MCF 10A (cell line): ENCODE measurements around the gene GAN. TPM values are rescaled to one million over a fixed set of nuclear protein-coding genes. Genes with fewer than 3 reads are reported as not detected.
A peak's percentile ranks its signal among the peaks of the same experiment; 100 is the strongest.
"Not testable (repeated sequence)": the region's sequence is repeated elsewhere in the genome, so short reads cannot be mapped to it uniquely, and the experiment has no call there.

Experiments used
- BruUV-seq: library from RNA; stranded (reverse); fragments of 400-500 nt; replicated peaks from 2 replicates; lab custom pipeline; 2021; lab: Mats Ljungman, UMichigan
- CTCF ChIA-PET: fragments of 300-600 bp; sonication (Branson Sonifier 250); formaldehyde crosslinking; extraction: SDS; loops from one replicate; lab custom pipeline; 2021; ENCODE audit warnings: antibody characterized with exemption, inconsistent platforms; lab: Yijun Ruan, JAX
- POLR2A ChIA-PET: fragments of 300-600, 350-650 bp; sonication (Branson Sonifier 250); formaldehyde crosslinking; extraction: SDS; loops from one replicate; lab custom pipeline; 2020; ENCODE audit warnings: antibody characterized with exemption, inconsistent platforms; lab: Yijun Ruan, JAX
- DNase-seq: peaks from one replicate; pipeline ENCODE4 v3.0.0-alpha.2; 2018; ENCODE audit not compliant: unreplicated experiment
- H3K27ac Mint-ChIP-seq: one replicate; pipeline ENCODE4 v1.8.0; 2022; ENCODE audit warnings: mild to moderate bottlenecking, low read depth, mixed read lengths; ENCODE audit not compliant: unreplicated experiment
- H3K27me3 Mint-ChIP-seq: one replicate; pipeline ENCODE4 v1.8.0; 2022; ENCODE audit warnings: mixed read lengths; ENCODE audit not compliant: insufficient read depth, unreplicated experiment
- H3K36me3 Mint-ChIP-seq: one replicate; pipeline ENCODE4 v1.8.0; 2022; ENCODE audit warnings: mild to moderate bottlenecking, moderate library complexity, mixed read lengths; ENCODE audit not compliant: insufficient read depth, unreplicated experiment
- H3K4me1 Mint-ChIP-seq: one replicate; pipeline ENCODE4 v1.8.0; 2022; ENCODE audit warnings: mixed read lengths; ENCODE audit not compliant: insufficient read depth, unreplicated experiment
- H3K4me3 Mint-ChIP-seq: one replicate; pipeline ENCODE4 v1.8.0; 2022; ENCODE audit warnings: mild to moderate bottlenecking, moderate library complexity, mixed read lengths; ENCODE audit not compliant: unreplicated experiment
- H3K9me3 Mint-ChIP-seq: one replicate; pipeline ENCODE4 v1.8.0; 2022; ENCODE audit warnings: mixed read lengths; ENCODE audit not compliant: unreplicated experiment
- intact Hi-C: fragments of 100-400 bp; cut with micrococcal nuclease; formaldehyde crosslinking; loops from 2 replicates; pipeline ENCODE4 v1.14.1; 2022
- total RNA-seq: library from RNA; stranded (reverse); gene quantifications from 2 replicates; pipeline ENCODE4 v1.2.3, GENCODE V29; 2022
- TF ChIP-seq, protein P1 (sequence below): fragments of 200-600 bp; IDR thresholded peaks from one replicate; pipeline ENCODE4 v1.8.0; 2022; ENCODE audit warnings: antibody characterized with exemption, mild to moderate bottlenecking; ENCODE audit not compliant: unreplicated experiment

The GAN gene
- total RNA-seq, 1 experiment from 2014 or later: 12.4 TPM

DNA sequence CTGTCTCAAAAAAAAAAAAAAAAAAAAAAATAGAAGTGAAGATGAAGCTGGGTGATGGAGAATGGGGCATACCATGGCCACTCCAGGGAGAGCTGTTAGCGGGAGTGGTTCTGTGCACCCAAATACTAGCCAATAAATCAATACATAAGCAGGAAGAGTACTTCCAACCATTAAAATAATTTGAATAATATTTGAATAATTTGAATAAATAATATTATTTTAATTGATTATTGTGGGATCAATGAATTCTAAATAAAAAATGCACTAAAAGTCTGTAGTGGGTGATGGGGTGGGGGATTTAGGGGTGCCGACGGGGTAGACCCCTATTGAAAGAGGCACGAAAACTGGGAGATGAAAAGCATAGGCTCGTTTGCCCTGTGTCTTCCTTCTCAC lies 88.4 kb downstream of the GAN start:
- Mint-ChIP-seq H3K27me3 (no peaks in the 10 kb centered on the region), H3K9me3 (no peaks in the 10 kb centered on the region), H3K4me3 (no peak overlapping the region), H3K4me1 (peaks cover 27% of the 10 kb centered on the region), H3K27ac (no peak overlapping the region), H3K36me3 (peaks cover 6% of the 10 kb centered on the region)
- TF ChIP-seq, protein P1, sequence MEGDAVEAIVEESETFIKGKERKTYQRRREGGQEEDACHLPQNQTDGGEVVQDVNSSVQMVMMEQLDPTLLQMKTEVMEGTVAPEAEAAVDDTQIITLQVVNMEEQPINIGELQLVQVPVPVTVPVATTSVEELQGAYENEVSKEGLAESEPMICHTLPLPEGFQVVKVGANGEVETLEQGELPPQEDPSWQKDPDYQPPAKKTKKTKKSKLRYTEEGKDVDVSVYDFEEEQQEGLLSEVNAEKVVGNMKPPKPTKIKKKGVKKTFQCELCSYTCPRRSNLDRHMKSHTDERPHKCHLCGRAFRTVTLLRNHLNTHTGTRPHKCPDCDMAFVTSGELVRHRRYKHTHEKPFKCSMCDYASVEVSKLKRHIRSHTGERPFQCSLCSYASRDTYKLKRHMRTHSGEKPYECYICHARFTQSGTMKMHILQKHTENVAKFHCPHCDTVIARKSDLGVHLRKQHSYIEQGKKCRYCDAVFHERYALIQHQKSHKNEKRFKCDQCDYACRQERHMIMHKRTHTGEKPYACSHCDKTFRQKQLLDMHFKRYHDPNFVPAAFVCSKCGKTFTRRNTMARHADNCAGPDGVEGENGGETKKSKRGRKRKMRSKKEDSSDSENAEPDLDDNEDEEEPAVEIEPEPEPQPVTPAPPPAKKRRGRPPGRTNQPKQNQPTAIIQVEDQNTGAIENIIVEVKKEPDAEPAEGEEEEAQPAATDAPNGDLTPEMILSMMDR: no peak
- CTCF ChIA-PET: interaction anchor here (0.5 to 5.8 kb wide), 21 partner anchors 13 to 327 kb away, joined by 3 to 65 read pairs (median 4); no protein-coding TSS in a partner anchor
- POLR2A ChIA-PET: no interaction called here
- BruUV-seq: no TSS peak
- DNase-seq: no peak
- intact Hi-C loops: loop anchor here (1.0 to 10.0 kb wide), 6 partner anchors 90 to 320 kb away; no protein-coding TSS in a partner anchor

DNA sequence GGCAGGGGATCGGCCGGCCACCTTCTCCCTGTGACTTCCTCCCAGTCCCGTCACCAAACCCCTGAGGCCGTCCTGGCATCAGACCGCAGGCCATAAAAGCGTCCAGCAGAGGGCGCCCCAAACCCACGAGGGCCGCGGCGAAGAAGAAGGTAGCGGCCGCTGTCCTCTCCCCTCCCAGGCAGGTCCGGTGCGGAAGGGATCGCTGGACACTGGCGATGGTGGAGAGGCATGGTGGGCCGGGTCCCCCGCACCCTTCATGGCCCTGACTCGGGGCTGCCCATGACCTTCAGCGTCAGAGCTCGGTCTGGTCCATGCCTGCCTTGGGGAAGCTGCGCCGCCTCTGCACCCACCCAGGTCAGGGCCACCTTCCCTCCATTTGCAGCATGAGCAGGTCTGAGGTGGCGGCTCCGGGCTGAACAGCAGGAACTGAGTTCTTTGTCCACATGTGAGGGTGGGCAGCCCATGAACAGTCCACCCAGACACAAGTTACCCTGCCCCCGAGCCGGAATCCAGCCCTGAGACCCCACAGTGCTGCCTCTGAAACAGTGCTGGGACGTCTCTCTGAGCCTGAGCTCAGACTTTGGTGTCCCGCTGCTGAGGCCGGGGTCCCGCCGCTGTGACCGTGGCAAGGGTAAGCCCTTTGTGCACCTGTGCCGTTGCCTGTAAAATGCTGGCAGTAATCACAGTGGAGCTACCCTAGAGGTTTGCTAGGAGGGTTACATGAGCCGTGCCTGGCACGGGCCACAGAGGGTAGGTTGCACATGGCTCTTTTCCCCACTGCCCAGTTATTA lies 89.0 kb downstream of the GAN start:
- peaks cover 6% of the 10 kb centered on the region for H3K36me3 Mint-ChIP-seq
- no peak overlapping the region for H3K27ac Mint-ChIP-seq
- no peak overlapping the region for H3K4me3 Mint-ChIP-seq
- POLR2A ChIA-PET: interaction anchor here (0.6 to 3.8 kb wide), 3 partner anchors 42 to 293 kb away, joined by 3 to 18 read pairs (median 3); no protein-coding TSS in a partner anchor
- H3K27me3 Mint-ChIP-seq: no peaks in the 10 kb centered on the region
- H3K4me1 Mint-ChIP-seq: peaks cover 27% of the 10 kb centered on the region
- intact Hi-C loops: loop anchor here (1.0 to 10.0 kb wide), 6 partner anchors 89 to 320 kb away; no protein-coding TSS in a partner anchor
- peak; percentile 75 for DNase-seq
- TF ChIP-seq, protein P1: peak; percentile 92
- CTCF ChIA-PET: interaction anchor here (0.5 to 5.8 kb wide), 34 partner anchors 15 to 1734 kb away, joined by 3 to 65 read pairs (median 4); no protein-coding TSS in a partner anchor
- no peaks in the 10 kb centered on the region for H3K9me3 Mint-ChIP-seq
- no TSS peak for BruUV-seq

DNA sequence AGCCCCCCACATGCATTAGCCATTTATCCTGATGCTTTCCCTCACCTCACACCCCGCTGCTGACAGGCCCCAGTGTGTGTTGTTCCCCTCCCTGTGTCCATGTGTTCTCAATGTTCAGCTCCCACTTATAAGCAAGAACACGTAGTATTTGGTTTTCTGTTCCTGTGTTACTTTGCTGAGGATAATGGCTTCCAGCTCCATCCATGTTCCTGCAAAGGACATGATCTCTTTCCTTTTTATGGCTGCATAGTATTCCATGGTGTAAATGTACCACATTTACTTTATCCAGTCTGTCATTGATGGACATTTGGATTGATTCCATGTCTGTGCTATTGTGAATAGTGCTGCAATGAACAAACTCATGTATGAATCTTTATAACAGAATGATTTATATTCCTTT lies 90.2 kb downstream of the GAN start:
- H3K27me3 Mint-ChIP-seq, H3K9me3 Mint-ChIP-seq, BruUV-seq, DNase-seq, H3K4me3 Mint-ChIP-seq, H3K36me3 Mint-ChIP-seq: not testable (repeated sequence)
- peaks cover 32% of the 10 kb centered on the region for H3K4me1 Mint-ChIP-seq
- CTCF ChIA-PET: interaction anchor here (0.6 to 5.8 kb wide), 20 partner anchors 14 to 398 kb away, joined by 3 to 65 read pairs (median 5); partner anchors contain the start of genes CENPN and CMC2
- POLR2A ChIA-PET: interaction anchor here (0.9 to 3.8 kb wide), 6 partner anchors 20 to 216 kb away, joined by 3 to 18 read pairs (median 6); no protein-coding TSS in a partner anchor
- peak overlapping the region; percentile 87 for H3K27ac Mint-ChIP-seq
- intact Hi-C loops: loop anchor here (5.0 to 10.0 kb wide), 3 partner anchors 120 to 332 kb away; no protein-coding TSS in a partner anchor

DNA sequence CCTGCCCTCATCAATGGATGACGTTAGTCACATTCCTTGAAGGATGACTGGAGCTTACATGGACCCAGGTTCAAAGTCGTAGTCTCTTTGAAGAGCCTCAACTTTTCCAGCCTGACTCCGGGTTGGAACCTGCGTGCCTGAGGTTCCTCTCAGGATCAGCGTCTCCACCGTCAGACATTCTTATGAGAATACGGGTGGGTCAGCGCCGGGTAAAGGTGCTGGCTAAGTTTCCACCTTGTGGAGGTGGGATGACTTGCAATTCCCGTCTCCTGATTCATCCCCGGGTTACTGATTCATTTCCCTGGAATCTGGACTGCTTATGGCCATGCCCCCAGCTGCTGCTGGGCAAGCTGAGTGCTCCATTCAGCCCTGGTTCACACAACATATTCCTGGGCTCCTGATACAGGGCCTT lies 90.9 kb downstream of the GAN start:
- H3K36me3 Mint-ChIP-seq: no peaks in the 10 kb centered on the region
- ChIA-PET POLR2A (interaction anchor here (0.7 to 3.8 kb wide), 10 partner anchors 19 to 227 kb away, joined by 3 to 18 read pairs (median 4); no protein-coding TSS in a partner anchor), CTCF (interaction anchor here (0.6 to 4.0 kb wide), 13 partner anchors 8 to 399 kb away, joined by 3 to 34 read pairs (median 4); partner anchors contain the start of genes CENPN and CMC2)
- peaks cover 31% of the 10 kb centered on the region for H3K4me1 Mint-ChIP-seq
- BruUV-seq: no TSS peak
- peak; percentile 93 for DNase-seq
- TF ChIP-seq, protein P1: peak; percentile 27
- no peaks in the 10 kb centered on the region for H3K27me3 Mint-ChIP-seq
- intact Hi-C loops: loop anchor here (5.0 to 10.0 kb wide), 3 partner anchors 119 to 332 kb away; no protein-coding TSS in a partner anchor
- H3K27ac Mint-ChIP-seq: peak overlapping the region; percentile 87
- H3K4me3 Mint-ChIP-seq: peak overlapping the region; percentile 12
- H3K9me3 Mint-ChIP-seq: no peaks in the 10 kb centered on the region
